Gastrocnemius medialis (tissue), 4 donors: Measurements from ENCODE around the gene CEL. TPM values are rescaled to one million over a fixed set of nuclear protein-coding genes. Genes with fewer than 3 reads are reported as not detected.

Source experiments
- ATAC-seq, 2 donors: fragments of 150-250 bp; one replicate each; pipeline ENCODE4 v1.9.1; 2016
- DNase-seq, 2 donors: peaks; one replicate each; pipeline ENCODE4 v3.0.0-alpha.2; 2019
- H3K27ac ChIP-seq, 4 donors: fragments of 200-600 bp; sonication (generic); 1 replicate in 1 of 4; 2 replicates in 3 of 4; pipeline ENCODE4 v1.5.1; 2016 to 2018; ENCODE audit warnings: mild to moderate bottlenecking in 2 of 4, moderate library complexity in 1 of 4
- H3K27me3 ChIP-seq, 3 donors: fragments of 200-600 bp; sonication (generic) in 2 of 3; 1 replicate in 1 of 3; 2 replicates in 2 of 3; pipeline versions ENCODE4 v1.5.1 to v1.6.0; 2016 to 2019; ENCODE audit warnings: mild to moderate bottlenecking in 1 of 3, moderate library complexity in 1 of 3
- H3K36me3 ChIP-seq, 2 donors: fragments of 200-600 bp; sonication (generic) in 1 of 2; one replicate each; pipeline ENCODE4 v1.5.1; 2017 to 2018
- H3K4me1 ChIP-seq, 2 donors: fragments of 200-600 bp; sonication (generic) in 1 of 2; one replicate each; pipeline ENCODE4 v1.5.1; 2016 to 2017; ENCODE audit warnings: mild to moderate bottlenecking in 2 of 2
- H3K4me3 ChIP-seq, 4 donors: fragments of 200-600 bp; sonication (generic) in 3 of 4; 1 replicate in 1 of 4; 2 replicates in 3 of 4; pipeline ENCODE4 v1.5.1; 2016 to 2019; ENCODE audit warnings: mild to moderate bottlenecking in 2 of 4
- H3K9me3 ChIP-seq, 3 donors: fragments of 200-600 bp; sonication (generic) in 2 of 3; 1 replicate in 1 of 3; 2 replicates in 2 of 3; pipeline ENCODE4 v1.5.1; 2016 to 2019
- POLR2A ChIP-seq, 2 donors: fragments of 450-650 bp; IDR thresholded peaks; one replicate each; pipeline ENCODE4 v1.6.1; 2017; ENCODE audit warnings: antibody characterized with exemption in 2 of 2, mild to moderate bottlenecking in 2 of 2, moderate library complexity in 2 of 2
- in situ Hi-C, 4 donors: fragments of 200-750 bp; cut with MboI; loops; one replicate each; pipeline versions ENCODE4 v1.15.0 to v1.8.0; 2017; ENCODE audit warnings: low sequenced_read_pairs in 4 of 4
- intact Hi-C: fragments of 100-400 bp; cut with DNase I; formaldehyde crosslinking; loops from one replicate; pipeline ENCODE4 v1.15.1; 2023; ENCODE audit warnings: low total_unique reads
- total RNA-seq, 4 donors: library from RNA; depleted of rRNA; stranded (reverse); fragments of >200 nt; gene quantifications; one replicate each; pipeline versions ENCODE4 v1.1.0 to v1.2.3, GENCODE V29; 2016
- TF ChIP-seq, protein P1 (sequence below), 5 experiments: fragments of 450-650 bp in 3 of 5; fragments of 200-600 bp in 2 of 5; sonication (generic) in 2 of 5; IDR thresholded peaks in 4 of 5; conservative IDR thresholded peaks in 1 of 5; 1 replicate in 4 of 5; 2 replicates in 1 of 5; pipeline ENCODE4 v1.5.1; 2016 to 2019; ENCODE audit warnings: antibody characterized with exemption in 5 of 5, mild to moderate bottlenecking in 3 of 5, moderate library complexity in 3 of 5

CEL gene
- total RNA-seq, 4 donors from 2014 or later = 0.13 to 1.8 TPM; not detected in 2

DNA sequence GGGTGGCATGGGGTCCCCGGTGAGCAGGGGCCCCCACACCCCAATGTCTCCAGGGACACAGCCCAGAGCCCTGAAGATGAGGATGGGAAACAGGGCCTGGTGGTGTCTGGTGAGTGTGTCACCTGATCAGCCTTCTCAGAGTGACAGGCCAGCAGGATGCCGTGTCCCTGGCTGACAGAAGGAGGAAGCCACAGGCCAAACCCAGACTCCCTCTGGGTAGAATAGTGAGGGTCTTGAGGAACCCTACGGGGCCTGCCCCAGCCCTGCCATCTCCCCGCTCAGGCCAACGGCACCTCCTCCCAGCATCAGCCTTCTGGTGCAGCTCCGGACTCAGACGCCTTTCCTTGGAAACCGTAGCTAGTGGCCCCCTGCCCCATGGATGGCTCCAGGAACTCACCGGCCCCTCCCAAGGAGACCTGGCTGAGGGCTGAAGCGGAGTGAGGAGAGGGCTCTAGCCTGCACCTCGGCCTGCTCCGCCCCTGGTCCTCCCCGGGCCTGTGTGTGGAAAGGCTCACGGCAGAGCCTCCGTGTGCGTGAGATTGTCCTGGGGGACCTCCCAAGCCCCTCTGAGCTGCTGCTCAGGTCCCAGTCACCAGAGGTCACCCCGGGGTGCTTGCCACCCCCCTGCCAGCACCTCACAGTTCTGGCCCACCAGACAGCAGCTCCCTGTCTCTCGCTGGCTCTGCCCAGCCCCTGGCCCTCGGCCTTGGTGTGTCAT lies 53.3 kb downstream of the CEL start:
- Histone ChIP-seq H3K9me3 (no peaks in the 10 kb centered on the region), H3K27ac (peak overlapping the region; percentile 85 to 98 (median 93)), H3K36me3 (peaks cover 0 to 13% of the 10 kb centered on the region in 2 donors), H3K4me1 (peaks cover 80 to 81% of the 10 kb centered on the region in 2 donors), H3K27me3 (no peaks in the 10 kb centered on the region), H3K4me3 (peak overlapping the region in 3 of 4 donors; percentile 4 to 14 (median 10))
- intact Hi-C loops (loop anchor here (1.0 kb wide), 3 partner anchors 23 to 34 kb away; no protein-coding TSS in a partner anchor), in situ Hi-C loops (no loop called here)
- peak; percentile 75 to 78 for DNase-seq
- ATAC-seq = peak; percentile 58 to 70
- TF ChIP-seq, protein P1, sequence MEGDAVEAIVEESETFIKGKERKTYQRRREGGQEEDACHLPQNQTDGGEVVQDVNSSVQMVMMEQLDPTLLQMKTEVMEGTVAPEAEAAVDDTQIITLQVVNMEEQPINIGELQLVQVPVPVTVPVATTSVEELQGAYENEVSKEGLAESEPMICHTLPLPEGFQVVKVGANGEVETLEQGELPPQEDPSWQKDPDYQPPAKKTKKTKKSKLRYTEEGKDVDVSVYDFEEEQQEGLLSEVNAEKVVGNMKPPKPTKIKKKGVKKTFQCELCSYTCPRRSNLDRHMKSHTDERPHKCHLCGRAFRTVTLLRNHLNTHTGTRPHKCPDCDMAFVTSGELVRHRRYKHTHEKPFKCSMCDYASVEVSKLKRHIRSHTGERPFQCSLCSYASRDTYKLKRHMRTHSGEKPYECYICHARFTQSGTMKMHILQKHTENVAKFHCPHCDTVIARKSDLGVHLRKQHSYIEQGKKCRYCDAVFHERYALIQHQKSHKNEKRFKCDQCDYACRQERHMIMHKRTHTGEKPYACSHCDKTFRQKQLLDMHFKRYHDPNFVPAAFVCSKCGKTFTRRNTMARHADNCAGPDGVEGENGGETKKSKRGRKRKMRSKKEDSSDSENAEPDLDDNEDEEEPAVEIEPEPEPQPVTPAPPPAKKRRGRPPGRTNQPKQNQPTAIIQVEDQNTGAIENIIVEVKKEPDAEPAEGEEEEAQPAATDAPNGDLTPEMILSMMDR (IDR thresholded peaks at IDR 0.05 in 4 of 5, conservative IDR thresholded peaks at IDR 0.05 in 1 of 5) = no peak
- no peak for TF ChIP-seq POLR2A (IDR thresholded peaks at IDR 0.05)

DNA sequence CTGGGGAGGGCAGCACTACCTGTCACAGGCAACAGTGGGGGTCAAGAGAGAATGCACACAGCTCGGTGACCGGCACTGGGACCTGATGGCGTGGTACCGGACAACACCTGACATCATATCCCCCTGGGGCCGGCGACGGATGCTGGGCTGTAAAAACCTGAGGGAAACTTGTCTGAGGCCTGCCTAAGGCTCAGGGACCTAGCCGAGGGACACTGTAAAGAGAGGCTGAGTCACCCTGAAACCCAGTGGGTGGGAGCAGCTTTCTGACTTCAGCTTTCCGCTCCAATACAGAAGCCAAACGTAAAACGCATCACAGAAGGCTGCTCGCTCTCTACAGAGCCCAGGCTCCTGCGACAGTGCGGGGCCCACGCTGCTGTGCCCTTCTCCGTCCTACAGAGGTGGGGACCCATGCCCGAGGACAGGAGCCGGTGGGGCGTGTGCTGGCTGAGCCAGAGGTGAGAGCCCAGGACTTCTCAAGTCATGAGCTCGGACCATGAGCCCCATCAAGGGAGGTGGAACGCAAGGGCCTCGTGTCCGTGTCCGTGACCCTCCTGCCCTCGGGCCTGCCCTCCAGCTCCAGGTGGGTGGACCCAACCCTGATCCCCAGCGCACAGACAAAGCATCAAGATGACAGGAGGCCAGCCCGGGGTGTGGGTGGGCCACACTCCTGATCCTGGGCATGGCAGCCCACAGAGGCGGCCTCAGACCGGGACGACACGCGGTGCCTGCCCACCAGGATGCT lies 54.0 kb downstream of the CEL start:
- H3K4me1 ChIP-seq = peaks cover 81 to 85% of the 10 kb centered on the region in 2 donors
- intact Hi-C loops (no loop called here), in situ Hi-C loops (no loop called here)
- H3K27ac ChIP-seq = peak overlapping the region; percentile 85 to 98 (median 93)
- DNase-seq (peak in 1 of 2 donors; percentile 2), ATAC-seq (no peak)
- no peaks in the 10 kb centered on the region for H3K27me3 ChIP-seq
- H3K4me3 ChIP-seq = peak overlapping the region in 1 of 4 donors; percentile 4
- TF ChIP-seq, protein P1 (IDR thresholded peaks at IDR 0.05 in 4 of 5, conservative IDR thresholded peaks at IDR 0.05 in 1 of 5) = no peak
- peak in 1 of 2 donors; percentile 13 for TF ChIP-seq POLR2A (IDR thresholded peaks at IDR 0.05)
- no peaks in the 10 kb centered on the region for H3K9me3 ChIP-seq
- peaks cover 0 to 6% of the 10 kb centered on the region in 2 donors for H3K36me3 ChIP-seq

DNA sequence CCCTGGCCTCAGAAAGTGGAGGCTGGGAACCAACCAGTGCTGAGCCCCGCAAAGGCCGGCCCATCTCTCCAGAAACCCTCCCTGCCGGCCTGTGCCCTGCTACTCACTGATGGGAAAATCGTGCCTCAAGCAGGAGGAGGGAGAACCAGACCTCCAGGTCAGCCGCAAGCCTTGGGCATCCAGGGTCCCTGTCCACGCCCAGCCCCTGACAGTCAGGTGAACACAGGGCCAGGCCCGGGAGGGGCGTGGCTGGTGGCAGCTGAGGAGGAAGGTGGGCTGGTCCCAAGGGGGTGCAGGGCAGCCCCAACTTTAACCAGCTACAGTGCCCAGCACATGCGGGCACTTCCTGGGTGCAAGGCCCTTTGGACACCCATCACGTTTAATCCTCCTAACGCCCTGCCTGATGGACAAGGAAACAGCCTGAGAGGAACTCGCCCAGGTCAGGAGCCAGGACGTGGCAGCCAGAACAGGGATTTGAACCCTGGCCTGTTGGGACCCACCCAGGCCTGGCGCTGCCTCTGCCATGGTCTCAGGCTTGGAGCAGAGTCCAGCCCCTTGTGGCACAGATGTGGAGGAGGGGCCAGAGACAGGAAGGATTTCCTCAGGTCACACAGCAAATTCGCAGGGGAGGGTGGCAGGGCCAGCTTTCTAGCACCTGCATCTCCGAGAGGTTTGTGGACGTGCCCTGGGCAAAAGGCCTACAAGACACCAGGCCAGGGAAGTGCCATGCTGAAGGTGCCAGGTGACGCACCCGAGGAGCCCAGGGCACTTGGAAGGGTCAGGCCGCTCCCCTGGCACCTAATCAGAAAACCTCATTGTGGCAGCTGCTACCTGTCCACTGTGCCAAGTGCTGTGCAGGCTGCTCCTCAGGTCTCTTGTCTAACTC lies 54.8 kb downstream of the CEL start:
- no peak for ATAC-seq
- no peaks in the 10 kb centered on the region for H3K9me3 ChIP-seq
- TF ChIP-seq, protein P1 (IDR thresholded peaks at IDR 0.05 in 4 of 5, conservative IDR thresholded peaks at IDR 0.05 in 1 of 5) = no peak
- TF ChIP-seq POLR2A (IDR thresholded peaks at IDR 0.05) = no peak
- peaks cover 81 to 89% of the 10 kb centered on the region in 2 donors for H3K4me1 ChIP-seq
- H3K27me3 ChIP-seq = no peaks in the 10 kb centered on the region
- intact Hi-C loops (no loop called here), in situ Hi-C loops (no loop called here)
- no peaks in the 10 kb centered on the region for H3K36me3 ChIP-seq
- peak; percentile 2 to 85 for DNase-seq
- H3K4me3 ChIP-seq = no peak overlapping the region
- peak overlapping the region; percentile 85 to 98 (median 93) for H3K27ac ChIP-seq

DNA sequence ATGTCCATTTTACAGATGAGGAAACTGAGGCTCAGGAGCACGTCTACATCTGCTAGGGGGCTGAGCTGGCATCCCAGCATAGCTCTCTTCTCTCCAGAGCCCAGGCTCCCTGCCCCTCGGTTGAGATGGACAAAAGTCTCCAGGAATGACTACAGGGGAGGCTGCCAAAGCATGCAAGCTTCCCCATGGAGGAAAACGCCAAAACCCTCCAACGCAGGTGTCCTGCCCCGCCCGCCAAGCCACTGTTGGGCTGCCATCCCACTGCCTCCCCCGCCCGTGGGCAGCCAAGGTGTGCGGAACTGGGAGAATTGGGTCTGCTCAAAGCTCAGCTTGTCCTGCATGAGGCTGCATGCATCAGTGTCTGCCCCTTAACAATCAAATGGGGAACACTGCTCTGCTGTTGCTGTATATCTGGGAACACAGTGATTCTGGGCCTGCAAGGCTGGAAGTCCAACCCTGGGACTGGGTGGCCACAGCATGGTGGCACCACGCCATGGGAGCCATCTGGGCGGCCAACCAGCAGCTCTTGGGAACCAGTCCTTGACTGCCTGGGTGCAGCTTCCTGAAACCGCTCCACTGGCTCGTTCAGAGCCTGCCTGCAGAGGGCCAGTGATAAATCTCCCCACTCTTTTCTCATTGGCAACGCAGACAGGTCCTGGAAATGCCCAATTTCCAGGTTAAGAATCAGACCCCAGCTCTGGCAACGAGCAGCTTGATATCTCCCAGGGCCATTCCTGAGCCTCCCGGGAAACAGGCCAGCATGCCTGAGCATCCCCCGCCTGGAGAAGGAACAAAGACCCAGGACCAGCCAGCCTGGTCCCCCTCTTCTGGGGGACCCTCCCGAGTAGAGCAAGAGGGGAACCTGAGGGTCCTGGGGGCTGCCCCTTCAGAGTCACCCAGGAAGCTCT lies 55.7 kb downstream of the CEL start:
- Histone ChIP-seq H3K27me3 (no peaks in the 10 kb centered on the region), H3K36me3 (no peaks in the 10 kb centered on the region), H3K4me1 (peaks cover 78 to 94% of the 10 kb centered on the region in 2 donors), H3K9me3 (no peaks in the 10 kb centered on the region), H3K4me3 (no peak overlapping the region), H3K27ac (peak overlapping the region; percentile 85 to 98 (median 93))
- ATAC-seq (peak; percentile 10 to 15), DNase-seq (peak; percentile 73 to 87)
- TF ChIP-seq POLR2A (IDR thresholded peaks at IDR 0.05) = peak; percentile 21 to 34
- TF ChIP-seq, protein P1 (IDR thresholded peaks at IDR 0.05 in 4 of 5, conservative IDR thresholded peaks at IDR 0.05 in 1 of 5) = peak in 1 of 5 experiments; percentile 27
- intact Hi-C loops = no loop called here
- in situ Hi-C loops = no loop called here
